Thyroid gland (tissue), 4 donors: ENCODE data around the gene HIVEP2. TPM values are rescaled to one million over a fixed set of nuclear protein-coding genes. Genes with fewer than 3 reads are reported as not detected.
A peak's percentile ranks its signal among the peaks of the same experiment; 100 is the strongest.

ENCODE experiments used
- DNase-seq, 2 donors: peaks; one replicate each; pipeline ENCODE4 v3.0.0-alpha.2; 2019
- H3K27ac ChIP-seq, 3 donors: fragments of 200-600 bp; sonication (generic); 1 replicate in 2 of 3; 2 replicates in 1 of 3; pipeline ENCODE4 v1.5.1; 2016 to 2019; ENCODE audit warnings: mild to moderate bottlenecking in 1 of 3, moderate library complexity in 1 of 3
- H3K27me3 ChIP-seq: fragments of 200-600 bp; sonication (generic); one replicate; pipeline ENCODE4 v1.5.1; 2019
- H3K36me3 ChIP-seq, 2 donors: fragments of 200-600 bp; sonication (generic); one replicate each; pipeline ENCODE4 v1.5.1; 2016 to 2019
- H3K4me1 ChIP-seq, 2 donors: fragments of 200-600 bp; sonication (generic); one replicate each; pipeline ENCODE4 v1.5.1; 2017 to 2019
- H3K4me3 ChIP-seq, 3 donors: fragments of 200-600 bp; sonication (generic); replicated peaks in 1 of 3; 1 replicate in 2 of 3; 2 replicates in 1 of 3; pipeline ENCODE4 v1.5.1; 2016; ENCODE audit warnings: mild to moderate bottlenecking in 1 of 3
- H3K9me3 ChIP-seq: fragments of 200-600 bp; sonication (generic); one replicate; pipeline ENCODE4 v1.5.1; 2017
- POLR2A ChIP-seq, 2 donors: fragments of 450-650 bp; IDR thresholded peaks; one replicate each; pipeline ENCODE4 v1.6.1; 2017; ENCODE audit warnings: antibody characterized with exemption in 2 of 2, mild to moderate bottlenecking in 2 of 2, moderate library complexity in 1 of 2
- WGBS, 2 donors: methylation state at CpG; one replicate each; pipeline ENCODE4 v1.1.5; 2017; 5-methylcytosine and 5-hydroxymethylcytosine counted together
- intact Hi-C: fragments of 100-400 bp; cut with DNase I; formaldehyde crosslinking; loops from one replicate; pipeline ENCODE4 v1.15.1; 2023
- total RNA-seq, 4 donors: library from RNA; depleted of rRNA; stranded (reverse); fragments of >200 nt; gene quantifications; one replicate each; pipeline ENCODE4 v1.2.3, GENCODE V29; 2016
- TF ChIP-seq, protein P1 (sequence below), 6 experiments: fragments of 200-600 bp in 3 of 6; fragments of 450-650 bp in 3 of 6; sonication (generic) in 3 of 6; IDR thresholded peaks; one replicate each; pipeline ENCODE4 v1.5.1; 2016 to 2019; ENCODE audit warnings: antibody characterized with exemption in 6 of 6, mild to moderate bottlenecking in 2 of 6, inconsistent platforms in 1 of 6, moderate library complexity in 1 of 6

The HIVEP2 gene
- total RNA-seq, 4 donors from 2014 or later: 23.3 to 41.8 (median 26.4) TPM

DNA sequence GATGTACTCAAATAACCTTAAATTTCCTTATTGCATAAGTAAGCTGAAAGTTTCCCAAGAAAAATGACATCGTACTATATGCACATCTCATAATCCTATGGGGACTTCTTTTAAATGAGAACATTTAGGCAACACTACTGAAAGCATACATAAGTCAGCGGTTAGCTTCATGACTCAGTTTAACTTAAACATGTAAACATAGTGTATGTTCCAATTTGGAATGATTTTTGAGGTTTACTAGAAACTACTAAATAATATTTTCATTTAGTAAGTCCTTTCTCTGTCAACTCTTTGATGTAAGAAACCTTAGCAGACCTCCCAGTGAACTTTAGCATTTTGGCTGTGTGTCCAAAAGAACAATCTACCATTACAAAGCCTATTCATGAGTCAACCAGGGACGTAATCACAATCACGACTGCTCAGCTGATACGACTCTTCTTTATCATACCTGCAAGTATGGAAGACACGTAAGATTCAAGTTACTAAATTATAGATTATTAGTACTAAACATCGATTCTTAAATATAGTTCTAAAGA lies 19.3 kb downstream of the HIVEP2 start:
- no peak for DNase-seq
- H3K4me1 ChIP-seq: peaks cover 4 to 8% of the 10 kb centered on the region in 2 donors
- TF ChIP-seq, protein P1, sequence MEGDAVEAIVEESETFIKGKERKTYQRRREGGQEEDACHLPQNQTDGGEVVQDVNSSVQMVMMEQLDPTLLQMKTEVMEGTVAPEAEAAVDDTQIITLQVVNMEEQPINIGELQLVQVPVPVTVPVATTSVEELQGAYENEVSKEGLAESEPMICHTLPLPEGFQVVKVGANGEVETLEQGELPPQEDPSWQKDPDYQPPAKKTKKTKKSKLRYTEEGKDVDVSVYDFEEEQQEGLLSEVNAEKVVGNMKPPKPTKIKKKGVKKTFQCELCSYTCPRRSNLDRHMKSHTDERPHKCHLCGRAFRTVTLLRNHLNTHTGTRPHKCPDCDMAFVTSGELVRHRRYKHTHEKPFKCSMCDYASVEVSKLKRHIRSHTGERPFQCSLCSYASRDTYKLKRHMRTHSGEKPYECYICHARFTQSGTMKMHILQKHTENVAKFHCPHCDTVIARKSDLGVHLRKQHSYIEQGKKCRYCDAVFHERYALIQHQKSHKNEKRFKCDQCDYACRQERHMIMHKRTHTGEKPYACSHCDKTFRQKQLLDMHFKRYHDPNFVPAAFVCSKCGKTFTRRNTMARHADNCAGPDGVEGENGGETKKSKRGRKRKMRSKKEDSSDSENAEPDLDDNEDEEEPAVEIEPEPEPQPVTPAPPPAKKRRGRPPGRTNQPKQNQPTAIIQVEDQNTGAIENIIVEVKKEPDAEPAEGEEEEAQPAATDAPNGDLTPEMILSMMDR (IDR thresholded peaks at IDR 0.05): no peak
- H3K4me3 ChIP-seq: no peak overlapping the region
- H3K27ac ChIP-seq: peak overlapping the region in 1 of 3 donors; percentile 96
- H3K36me3 ChIP-seq: no peaks in the 10 kb centered on the region
- no peaks in the 10 kb centered on the region for H3K27me3 ChIP-seq
- WGBS, 2 donors: 94 to 95% methylated on average over 7 of the region's 7 CpGs
- intact Hi-C loops: no loop called here
- no peaks in the 10 kb centered on the region for H3K9me3 ChIP-seq

DNA sequence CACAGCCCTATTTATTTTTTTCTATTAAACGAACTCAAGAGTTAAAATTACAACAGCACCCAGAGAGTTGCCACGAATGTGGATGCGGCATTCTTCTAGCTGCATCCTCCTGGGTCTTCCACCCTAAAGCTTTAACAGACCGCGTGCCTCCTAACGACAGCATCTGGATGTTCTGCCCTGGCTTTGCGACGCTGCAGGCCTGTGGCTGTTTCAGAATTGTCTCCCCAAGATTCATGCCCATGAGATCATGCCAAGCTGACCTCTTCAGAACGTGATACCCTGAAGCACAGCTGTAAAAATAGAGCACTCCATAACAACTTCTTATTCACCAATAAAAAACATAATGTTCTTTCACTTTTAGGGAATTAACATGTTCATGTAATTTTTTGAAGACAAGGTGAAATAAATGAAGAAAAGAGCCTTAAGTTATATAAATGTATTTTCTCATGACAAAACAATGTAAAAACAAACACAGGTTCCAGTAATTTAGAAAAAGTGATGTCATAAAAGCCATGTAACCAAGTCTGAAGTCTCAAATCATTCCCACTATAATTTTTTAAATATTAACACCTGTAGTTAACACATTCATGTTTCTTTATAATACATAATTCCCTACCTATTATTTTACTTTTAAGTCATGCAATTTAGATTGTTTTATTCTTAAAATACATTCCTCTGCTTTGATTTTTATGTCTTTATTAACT lies 26.5 kb downstream of the HIVEP2 start:
- intact Hi-C loops: no loop called here
- Histone ChIP-seq H3K27me3 (no peaks in the 10 kb centered on the region), H3K27ac (no peak overlapping the region), H3K9me3 (no peaks in the 10 kb centered on the region), H3K36me3 (no peaks in the 10 kb centered on the region), H3K4me3 (no peak overlapping the region), H3K4me1 (no peaks in the 10 kb centered on the region)
- TF ChIP-seq, protein P1 (IDR thresholded peaks at IDR 0.05): no peak
- no peak for TF ChIP-seq POLR2A (IDR thresholded peaks at IDR 0.05)
- WGBS, 2 donors: 84 to 90% methylated on average over 9 of the region's 9 CpGs
- DNase-seq: no peak

DNA sequence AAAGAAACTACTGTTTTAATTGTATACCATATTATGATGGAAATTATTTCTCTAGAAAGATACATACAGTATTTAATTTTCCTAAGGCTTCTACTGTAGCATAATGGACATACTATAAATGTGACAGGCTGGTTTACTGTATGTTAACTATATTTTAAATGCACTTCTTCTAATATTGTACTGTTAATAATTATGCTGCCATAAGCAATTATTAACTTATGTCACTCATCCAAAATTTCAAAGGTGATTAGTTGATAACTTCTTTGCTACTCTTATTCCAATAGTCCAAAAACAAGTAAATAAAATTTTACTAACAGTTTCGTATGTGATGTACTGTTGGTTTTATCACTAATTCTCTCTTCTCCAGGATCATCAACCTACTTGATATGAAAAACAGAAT lies 28.1 kb downstream of the HIVEP2 start:
- no peak for DNase-seq
- Histone ChIP-seq H3K36me3 (no peaks in the 10 kb centered on the region), H3K4me1 (no peaks in the 10 kb centered on the region), H3K27me3 (no peaks in the 10 kb centered on the region), H3K27ac (no peak overlapping the region), H3K9me3 (no peaks in the 10 kb centered on the region), H3K4me3 (no peak overlapping the region)
- intact Hi-C loops: no loop called here
- TF ChIP-seq POLR2A (IDR thresholded peaks at IDR 0.05): no peak
- TF ChIP-seq, protein P1 (IDR thresholded peaks at IDR 0.05): no peak
- WGBS, 2 donors: 96 to 99% methylated on average over 1 of the region's 1 CpG

DNA sequence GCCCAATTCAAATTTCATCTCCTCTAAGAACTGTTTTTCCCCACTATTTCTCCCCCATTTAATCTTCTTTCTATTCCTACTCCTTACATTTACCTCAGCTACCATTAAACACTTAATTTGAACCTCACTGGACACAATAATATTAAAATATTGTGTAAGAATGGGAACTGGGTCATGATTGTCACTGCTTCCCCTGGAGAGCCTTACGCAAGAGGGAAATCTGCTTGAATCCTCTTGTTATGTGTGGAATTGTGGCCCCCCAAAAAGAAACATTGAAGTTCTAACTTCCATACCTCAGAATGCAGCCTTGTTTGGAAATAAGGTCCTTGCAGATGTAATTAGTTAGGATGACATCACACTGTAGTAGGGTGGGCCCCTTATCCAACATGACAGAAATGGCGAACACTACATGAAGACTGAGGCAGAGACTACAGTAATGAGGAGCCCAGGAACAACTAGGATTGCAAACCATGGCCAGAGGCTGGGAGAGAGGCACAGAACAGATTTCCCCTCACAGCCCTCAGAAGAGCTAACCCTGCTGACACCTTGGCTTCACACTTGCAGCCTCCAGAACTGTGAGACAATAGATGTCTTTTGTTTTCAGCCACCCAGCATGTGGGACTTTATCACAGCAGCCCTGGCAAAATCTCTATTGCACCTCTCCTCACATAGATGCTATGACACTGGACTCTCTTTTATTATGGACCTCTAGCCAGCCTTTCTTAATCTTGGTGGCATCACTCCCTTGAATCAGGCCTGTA lies 29.9 kb downstream of the HIVEP2 start:
- Histone ChIP-seq H3K9me3 (no peaks in the 10 kb centered on the region), H3K27ac (no peak overlapping the region), H3K4me3 (no peak overlapping the region), H3K27me3 (no peaks in the 10 kb centered on the region), H3K4me1 (no peaks in the 10 kb centered on the region), H3K36me3 (no peaks in the 10 kb centered on the region)
- 96 to 100% methylated on average over 2 of the region's 2 CpGs for WGBS, 2 donors
- intact Hi-C loops: no loop called here
- no peak for TF ChIP-seq POLR2A (IDR thresholded peaks at IDR 0.05)
- TF ChIP-seq, protein P1 (IDR thresholded peaks at IDR 0.05): no peak
- no peak for DNase-seq

DNA sequence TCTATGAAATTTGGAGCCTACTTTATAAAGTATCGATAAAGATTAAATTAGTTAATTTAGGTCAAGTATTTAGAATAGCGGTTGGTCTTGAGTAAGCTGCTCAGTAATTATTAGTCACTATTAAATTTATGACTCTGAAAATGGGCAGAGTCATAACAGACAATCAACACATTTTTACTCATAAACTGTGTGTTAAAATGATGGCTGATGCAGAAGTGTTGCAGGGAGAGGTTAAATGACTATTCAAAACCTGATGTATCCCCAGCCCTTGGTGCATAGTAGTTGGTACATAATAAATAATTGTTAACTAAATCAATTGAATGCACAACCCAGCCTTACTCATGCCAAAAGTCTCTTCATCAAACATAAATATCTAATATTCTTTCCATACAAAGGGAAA lies 30.6 kb downstream of the HIVEP2 start:
- TF ChIP-seq POLR2A (IDR thresholded peaks at IDR 0.05): no peak
- TF ChIP-seq, protein P1 (IDR thresholded peaks at IDR 0.05): no peak
- no peaks in the 10 kb centered on the region for H3K4me1 ChIP-seq
- WGBS, 2 donors: 94 to 95% methylated on average over 2 of the region's 2 CpGs
- H3K27ac ChIP-seq: no peak overlapping the region
- intact Hi-C loops: no loop called here
- no peak overlapping the region for H3K4me3 ChIP-seq
- H3K9me3 ChIP-seq: no peaks in the 10 kb centered on the region
- DNase-seq: no peak
- H3K27me3 ChIP-seq: no peaks in the 10 kb centered on the region
- no peaks in the 10 kb centered on the region for H3K36me3 ChIP-seq
